Amygdala (tissue), 56 donors: ENCODE results near the gene ACVR2A.

Experiments used
- DNase-seq, 56 donors: peaks; one replicate each; lab custom pipeline; 2025; lab: John Stamatoyannopoulos, UW

ACVR2A gene

GRCh38 chr2:147916723-147917122 is 71.9 kb downstream of the ACVR2A start:
- DNase-seq, result no peak

DNA sequence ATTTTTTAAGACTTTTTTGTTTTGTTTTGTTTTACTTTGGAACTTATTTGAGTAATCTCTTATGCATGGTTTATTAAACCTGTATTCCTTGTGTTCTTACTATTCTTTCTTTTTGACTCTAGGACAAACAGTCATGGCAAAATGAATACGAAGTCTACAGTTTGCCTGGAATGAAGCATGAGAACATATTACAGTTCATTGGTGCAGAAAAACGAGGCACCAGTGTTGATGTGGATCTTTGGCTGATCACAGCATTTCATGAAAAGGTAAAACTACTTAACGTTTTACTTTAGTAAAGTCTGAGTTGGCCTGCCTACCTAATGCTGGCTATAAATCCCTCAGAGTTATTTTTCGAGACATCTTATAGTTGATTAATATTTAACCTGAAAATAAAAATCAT is 72.3 kb downstream of the ACVR2A start:
- DNase-seq, result no peak

- DNase-seq, result no peak
These were observed 79.0 kb downstream of the ACVR2A start for GRCh38 chr2:147923846-147924245.

GRCh38 chr2:147924647-147925046 is 79.8 kb downstream of the ACVR2A start:
- DNase-seq, result no peak

DNA sequence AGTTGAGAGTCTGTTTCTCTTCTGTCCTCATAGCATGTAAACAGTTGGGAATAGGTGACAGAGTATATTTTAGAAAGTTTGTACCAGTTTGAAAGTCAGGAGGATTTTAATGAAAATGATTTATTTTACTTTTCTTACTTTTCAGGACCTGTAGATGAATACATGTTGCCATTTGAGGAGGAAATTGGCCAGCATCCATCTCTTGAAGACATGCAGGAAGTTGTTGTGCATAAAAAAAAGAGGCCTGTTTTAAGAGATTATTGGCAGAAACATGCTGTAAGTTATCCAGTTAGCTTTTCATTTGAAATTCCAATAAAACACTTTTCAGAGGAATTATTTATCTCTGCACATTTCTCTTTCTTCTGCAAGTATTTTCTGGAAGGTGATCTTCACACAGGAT is 81.1 kb downstream of the ACVR2A start:
- no peak for DNase-seq

DNA sequence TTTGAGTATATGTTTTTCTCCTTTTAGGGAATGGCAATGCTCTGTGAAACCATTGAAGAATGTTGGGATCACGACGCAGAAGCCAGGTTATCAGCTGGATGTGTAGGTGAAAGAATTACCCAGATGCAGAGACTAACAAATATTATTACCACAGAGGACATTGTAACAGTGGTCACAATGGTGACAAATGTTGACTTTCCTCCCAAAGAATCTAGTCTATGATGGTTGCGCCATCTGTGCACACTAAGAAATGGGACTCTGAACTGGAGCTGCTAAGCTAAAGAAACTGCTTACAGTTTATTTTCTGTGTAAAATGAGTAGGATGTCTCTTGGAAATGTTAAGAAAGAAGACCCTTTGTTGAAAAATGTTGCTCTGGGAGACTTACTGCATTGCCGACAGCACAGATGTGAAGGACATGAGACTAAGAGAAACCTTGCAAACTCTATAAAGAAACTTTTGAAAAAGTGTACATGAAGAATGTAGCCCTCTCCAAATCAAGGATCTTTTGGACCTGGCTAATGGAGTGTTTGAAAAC is 82.3 kb downstream of the ACVR2A start:
- no peak for DNase-seq

DNA sequence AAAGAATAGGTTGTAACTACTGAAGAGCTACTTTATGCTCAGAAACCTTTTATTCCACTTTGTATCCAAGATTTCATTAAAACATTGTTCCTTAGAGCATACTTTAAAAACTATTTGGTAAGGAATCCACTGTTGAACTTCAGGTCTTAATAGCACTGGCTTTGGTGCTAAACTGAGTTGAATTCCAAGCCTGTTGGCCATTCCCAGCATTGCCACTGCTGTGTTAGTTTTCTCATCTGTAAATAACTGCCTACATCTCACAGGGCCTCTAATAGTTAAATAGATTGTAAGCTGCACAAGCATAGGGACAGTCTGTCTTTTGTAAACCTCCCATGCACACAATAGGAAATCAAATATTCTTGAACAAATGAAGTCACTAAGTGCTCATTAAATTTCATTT is 89.1 kb downstream of the ACVR2A start:
- no peak for DNase-seq

GRCh38 chr2:147934881-147935620 is 90.2 kb downstream of the ACVR2A start:
- DNase-seq, result no peak

- DNase-seq, result no peak
These were observed 93.0 kb downstream of the ACVR2A start for GRCh38 chr2:147937744-147938349.

DNA sequence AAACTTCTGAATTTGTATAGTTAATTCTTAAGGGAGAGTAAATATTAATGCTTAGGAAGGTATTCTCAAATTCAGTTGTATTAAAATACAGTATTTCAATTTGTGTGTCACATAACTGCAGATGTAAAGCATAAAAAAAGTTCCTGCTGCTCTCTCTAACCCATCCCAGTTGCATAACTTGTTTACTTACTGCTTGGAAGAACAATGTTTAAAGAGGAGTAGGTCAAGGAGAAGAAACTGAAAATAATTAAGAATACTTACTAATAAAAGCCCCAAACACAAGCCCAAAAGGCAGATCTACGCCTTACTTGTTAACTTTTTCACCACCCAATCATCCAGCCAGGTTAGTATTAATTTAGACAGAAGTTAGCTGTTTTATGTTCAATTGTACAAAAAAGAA is 94.5 kb downstream of the ACVR2A start:
- no peak for DNase-seq

DNA sequence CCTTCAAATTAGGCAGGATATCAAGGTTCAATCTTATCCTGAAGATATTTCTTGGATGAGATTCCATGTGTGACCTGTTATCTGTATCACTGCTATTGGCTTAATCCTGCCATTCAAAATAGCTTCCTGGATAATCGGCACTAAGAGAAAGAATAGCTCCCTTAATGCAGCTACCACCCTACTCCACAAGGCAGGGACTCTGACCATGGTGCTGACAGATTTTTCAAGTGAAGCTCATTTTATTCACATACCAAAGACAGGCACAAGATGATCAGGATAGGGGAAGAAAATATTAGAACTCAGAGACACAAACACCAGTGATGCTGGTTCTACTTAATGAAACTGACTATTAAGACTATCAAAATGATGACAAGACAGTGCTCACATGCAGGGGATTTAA is 100.8 kb downstream of the ACVR2A start:
- no peak for DNase-seq

- DNase-seq, result no peak
These were observed 107.3 kb downstream of the ACVR2A start for GRCh38 chr2:147952118-147952517.

GRCh38 chr2:147968571-147968970 is 123.7 kb downstream of the ACVR2A start:
- DNase-seq, result no peak

- no peak for DNase-seq
These were observed 131.3 kb downstream of the ACVR2A start for GRCh38 chr2:147976102-147976501.

DNA sequence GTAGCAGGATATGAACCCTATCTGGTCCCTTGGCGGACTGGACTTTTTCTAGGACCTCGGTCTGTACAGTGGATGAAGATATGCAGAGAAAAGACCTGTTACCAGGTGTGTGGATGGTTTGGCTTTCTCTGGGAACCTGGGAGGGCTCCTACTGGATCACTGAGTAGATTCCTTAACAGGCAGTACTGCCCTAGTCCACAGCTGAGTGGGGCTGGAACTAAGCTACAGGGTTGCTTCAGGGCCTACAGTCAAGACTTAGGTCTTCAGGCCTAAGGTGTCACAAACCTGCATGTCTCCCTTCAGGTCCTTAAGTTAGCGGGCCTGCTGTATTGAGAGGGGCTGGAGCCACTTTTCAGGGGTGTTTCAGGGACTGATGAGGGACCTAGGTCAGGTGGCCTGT is 132.8 kb downstream of the ACVR2A start:
- no peak for DNase-seq
